ENCODE data around the gene SSTR5.

The SSTR5 gene

GRCh38 chr16:1127101-1127500 lies 54.6 kb downstream of the SSTR5 start:
- DNase-seq, result no peak

GRCh38 chr16:1127971-1128715 lies 55.6 kb downstream of the SSTR5 start:
- DNase-seq, result no peak

GRCh38 chr16:1129106-1129960 lies 56.8 kb downstream of the SSTR5 start:
- no peak for DNase-seq

GRCh38 chr16:1130382-1130781 lies 57.8 kb downstream of the SSTR5 start:
- no peak for DNase-seq

Data from retina (tissue), 1 donor.